H1 (cell line): ENCODE results near the gene RNF31. TPM values are rescaled to one million over a fixed set of nuclear protein-coding genes. Genes with fewer than 3 reads are reported as not detected.

Experiments
- CBX5 ChIP-seq: fragments of 300-800, 300-1000 bp; sonication (generic); IDR thresholded peaks from 2 replicates; pipeline ENCODE4 v1.7.1; 2016; ENCODE audit warnings: antibody characterized with exemption, low read length, low read depth
- CHD1 ChIP-seq: IDR thresholded peaks from 2 replicates; pipeline ENCODE4 v1.6.1; 2012; ENCODE audit warnings: low read depth, low read length, improper control_type of control experiment
- EZH2 ChIP-seq: fragments of 200-600 bp; sonication (generic); IDR thresholded peaks from 2 replicates; pipeline ENCODE4 v1.7.1; 2012; ENCODE audit warnings: low read depth, mild to moderate bottlenecking, moderate library complexity, low read length, inconsistent platforms; ENCODE audit not compliant: severe bottlenecking
- HDAC6 ChIP-seq: IDR thresholded peaks from one replicate; pipeline ENCODE4 v1.7.1; 2012; ENCODE audit warnings: low read depth, mild to moderate bottlenecking, inconsistent platforms, low read length, moderate library complexity
- JUND ChIP-seq: IDR thresholded peaks from 2 replicates; pipeline ENCODE4 v1.6.1; 2011; ENCODE audit warnings: mild to moderate bottlenecking, improper control_type of control experiment, low read length
- KDM5A ChIP-seq: fragments of 200-600 bp; IDR thresholded peaks from 2 replicates; pipeline ENCODE4 v1.7.1; 2012; ENCODE audit warnings: mild to moderate bottlenecking, low read length, inconsistent platforms, mixed read lengths
- NANOG ChIP-seq: IDR thresholded peaks from 2 replicates; pipeline ENCODE4 v1.6.1; 2011; ENCODE audit warnings: low read length, low read depth, mild to moderate bottlenecking, inconsistent platforms; ENCODE audit not compliant: insufficient read depth, poor library complexity, severe bottlenecking
- NRF1 ChIP-seq: IDR thresholded peaks from 2 replicates; pipeline ENCODE4 v1.6.1; 2011; ENCODE audit warnings: mild to moderate bottlenecking, low read depth, low read length, improper control_type of control experiment
- RAD21 ChIP-seq, 2 experiments: IDR thresholded peaks in 1 of 2; conservative IDR thresholded peaks in 1 of 2; 2 replicates each; pipeline ENCODE4 v1.6.1; 2011; ENCODE audit warnings: low read depth in 2 of 2, low read length in 2 of 2, improper control_type of control experiment in 1 of 2, inconsistent platforms in 1 of 2, mild to moderate bottlenecking in 1 of 2, moderate library complexity in 1 of 2
- RFX5 ChIP-seq: IDR thresholded peaks from 2 replicates; pipeline ENCODE4 v1.6.1; 2011; ENCODE audit warnings: low read depth, low read length, improper control_type of control experiment, borderline replicate concordance
- TAF7 ChIP-seq: optimal IDR thresholded peaks from 2 replicates; pipeline ENCODE3; 2011; ENCODE audit warnings: low read depth, mild to moderate bottlenecking, inconsistent platforms, low read length, moderate library complexity, borderline replicate concordance
- polyA plus RNA-seq, 7 experiments: library from polyadenylated mRNA; depleted of rRNA in 3 of 7; stranded (reverse) in 5 of 7; unstranded in 2 of 7; fragments of >200 nt in 5 of 7; fragments of 200-250 nt in 2 of 7; gene quantifications; 1 replicate in 5 of 7; 2 replicates in 1 of 7; 4 replicates in 1 of 7; pipeline versions ENCODE4 v1.2.1 to v1.2.3, GENCODE V29; 2011 to 2013; ENCODE audit warnings: missing spikeins in 2 of 7, mixed read lengths in 2 of 7
- total RNA-seq: library from RNA; stranded (reverse); fragmentation: NEBNext Ultra II Directional; extraction: Animal tissue kit (Norgen Biotek cat#: 25700); gene quantifications from 2 replicates; pipeline ENCODE4 v1.2.1, GENCODE V29; 2021

Gene RNF31
- total and polyA plus RNA-seq, 2 of the 8 experiments (the other 6 are each of a cell fraction or from before 2014, with no cell fraction given): 17.5 to 72.0 TPM

DNA sequence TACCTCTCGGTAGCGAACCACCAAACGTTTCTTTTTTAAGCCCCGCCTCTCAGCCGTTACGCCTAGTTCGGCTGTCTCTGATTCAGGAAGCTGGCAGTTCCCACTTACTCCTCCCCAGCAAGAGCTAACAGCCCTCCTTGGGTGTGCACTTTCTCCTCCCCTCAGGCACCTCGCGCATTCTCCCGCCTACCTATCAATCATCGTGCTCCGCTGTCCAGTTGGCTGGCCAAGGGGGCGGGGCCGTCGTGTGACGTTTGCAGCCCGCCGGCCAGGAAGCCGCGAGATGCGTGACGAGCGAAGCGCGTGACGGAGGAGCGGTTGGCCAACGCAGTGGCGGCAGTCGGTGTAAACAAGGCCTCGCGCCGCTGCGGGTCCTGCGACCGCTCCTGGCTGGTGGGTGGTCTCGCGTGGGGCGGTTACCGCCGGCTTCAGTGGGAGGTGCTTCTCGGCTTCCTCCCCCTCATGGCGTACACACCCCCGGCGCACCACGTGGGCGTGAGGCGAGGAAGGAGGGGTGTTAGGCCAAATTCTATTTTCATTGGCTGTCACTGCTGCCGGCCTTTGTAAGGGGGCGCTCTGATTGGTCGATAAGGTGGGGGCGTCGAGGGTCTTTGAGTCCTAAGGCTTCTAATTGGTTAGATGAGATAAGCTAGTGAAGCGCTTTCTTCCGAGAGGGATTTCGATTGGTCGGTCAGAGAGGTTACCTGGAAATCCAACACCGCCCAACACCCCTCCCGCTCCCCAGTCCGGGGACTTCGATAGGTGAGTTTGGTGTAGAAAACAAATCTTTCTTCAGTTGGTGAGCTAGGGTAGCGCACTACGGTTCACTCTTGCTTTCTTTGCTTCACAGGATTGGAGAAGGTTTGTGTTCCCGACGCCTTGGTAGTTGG is 32.5 kb upstream of the RNF31 start, which contains the start of the genes DCAF11 and NRL (continued):
- TF ChIP-seq NANOG (no peak), KDM5A (no peak), TAF7 (peak; percentile 29), JUND (no peak), NRF1 (0 out of 2 replicates have a peak, but pooled peaks have one; percentile 24), EZH2 (no peak), CBX5 (no peak), RAD21 (IDR thresholded peaks at IDR 0.05 in 1 of 2, conservative IDR thresholded peaks at IDR 0.05 in 1 of 2; ENCODE audit: low read depth in 2 of 2, low read length in 2 of 2) (no peak), CHD1 (no peak), RFX5 (0 out of 2 replicates have a peak, but pooled peaks have one; percentile 8), HDAC6 (no peak)
